NCI-H1092 treated with DMSO at 0.1 percent for 48 hours (cell line): ENCODE measurements around the gene PAK5.
A peak's percentile ranks its signal among the peaks of the same experiment; 100 is the strongest.

Experiments used
- DNase-seq: peaks from one replicate; lab custom pipeline; 2025; lab: John Stamatoyannopoulos, UW

PAK5 gene

GRCh38 chr20:9838378-9839295 is at the start of gene PAK5:
Gene PAK5 (minus strand): TSS chr20:9839076. CDS start chr20:9644328, 194,748 bp downstream.
- peak; percentile 95 for DNase-seq

GRCh38 chr20:9887706-9888105 is 48.8 kb upstream of the PAK5 start:
- no peak for DNase-seq

- no peak for DNase-seq
These were observed 47.4 kb upstream of the PAK5 start for GRCh38 chr20:9886227-9886626.

DNA sequence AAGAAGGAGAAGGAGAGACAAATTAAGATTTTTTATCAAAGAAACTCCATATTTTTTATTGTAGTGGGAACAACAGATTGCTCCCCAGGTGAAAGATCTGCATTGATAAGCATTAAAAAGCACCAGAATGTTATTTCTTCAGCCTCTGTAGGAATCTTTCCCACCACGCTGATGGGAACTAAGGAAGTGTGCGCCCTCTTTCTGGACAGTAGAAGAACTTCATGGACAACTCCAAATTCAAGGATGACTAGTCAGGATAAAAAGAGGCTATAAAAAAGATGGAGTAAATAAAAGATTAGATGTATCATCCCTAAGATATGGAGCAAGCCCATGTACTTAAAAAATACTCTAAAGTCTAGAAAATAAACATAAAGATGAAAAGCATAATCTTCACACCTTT is 45.8 kb upstream of the PAK5 start:
- peak; percentile 18 for DNase-seq

DNA sequence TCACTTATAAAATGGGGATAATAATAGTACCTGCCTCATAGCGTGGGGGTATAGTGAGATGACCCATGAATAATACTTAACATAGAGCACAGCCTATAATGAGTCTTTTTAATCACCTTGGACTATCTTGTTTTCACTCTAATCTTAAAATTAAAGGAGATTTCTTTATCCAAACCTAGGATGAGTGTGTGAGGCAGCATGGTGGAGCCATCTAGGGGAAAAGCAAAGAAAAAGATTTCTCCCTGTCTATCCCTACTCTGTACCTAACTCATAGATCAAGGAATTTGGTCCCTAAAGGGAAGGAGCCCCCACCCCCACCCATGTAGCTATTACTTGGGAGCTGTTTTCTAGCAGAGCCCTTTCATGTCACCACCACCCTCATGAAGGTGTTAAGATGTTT is 45.2 kb upstream of the PAK5 start:
- peak; percentile 34 for DNase-seq

- no peak for DNase-seq
These were observed 39.1 kb upstream of the PAK5 start for GRCh38 chr20:9877932-9878495.

- DNase-seq: no peak
These were observed 28.5 kb upstream of the PAK5 start for GRCh38 chr20:9867196-9867980.

DNA sequence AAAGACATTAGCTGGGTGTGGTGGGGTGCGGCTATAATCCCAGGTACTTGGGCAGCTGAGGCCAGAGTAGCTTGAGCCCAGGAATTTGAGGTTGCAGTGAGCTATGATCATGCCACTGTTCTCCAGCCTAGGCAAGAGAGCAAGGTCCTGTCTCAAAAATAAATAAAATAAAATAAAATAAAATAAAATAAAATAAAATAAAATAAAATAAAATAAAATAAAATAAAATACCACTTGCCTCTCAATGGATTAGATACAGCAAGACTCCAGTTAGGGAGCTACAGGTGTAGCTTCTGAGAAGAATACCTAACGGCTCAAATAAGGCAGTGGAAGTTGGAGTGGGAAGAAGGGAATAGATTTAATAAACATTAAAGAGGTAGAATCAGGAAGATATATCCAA is 13.7 kb upstream of the PAK5 start:
- DNase-seq: no peak

DNA sequence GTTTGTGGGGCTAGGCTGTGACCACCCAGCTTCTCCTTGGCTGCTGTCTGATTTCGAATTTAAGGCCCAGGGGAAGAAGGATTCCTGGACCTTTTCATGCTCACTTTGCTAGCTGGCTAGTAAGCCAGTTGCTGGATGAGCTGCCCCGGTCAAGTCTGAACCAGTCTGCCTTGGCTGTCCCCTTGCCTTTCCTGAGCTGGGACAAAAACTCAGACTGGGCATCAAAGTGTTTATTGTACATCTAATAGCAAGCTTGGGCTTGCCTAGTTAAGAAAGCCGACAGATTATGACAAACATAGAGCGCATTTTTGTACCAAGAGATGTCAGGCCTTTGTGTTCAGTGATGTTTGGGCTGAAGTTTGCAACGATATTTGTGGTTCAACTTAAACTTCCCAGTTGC is 750 bp upstream of the PAK5 start:
- no peak for DNase-seq

DNA sequence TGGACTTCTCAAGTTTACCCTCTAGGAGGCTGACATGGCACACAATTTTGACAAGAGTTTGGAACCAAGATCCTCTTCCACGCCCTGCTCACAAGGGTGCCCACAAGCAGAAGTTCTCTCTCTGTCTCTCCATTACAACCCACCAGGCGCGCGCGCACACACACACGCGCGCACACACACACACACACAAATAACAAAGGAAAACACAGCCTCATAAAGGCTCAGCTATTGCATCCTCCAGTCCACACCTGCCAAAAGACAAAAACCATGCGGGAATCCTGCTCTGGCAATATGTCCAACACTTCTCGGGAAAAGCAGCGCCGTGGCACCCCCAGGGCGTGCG is 870 bp downstream of the PAK5 start:
- peak; percentile 83 for DNase-seq

DNA sequence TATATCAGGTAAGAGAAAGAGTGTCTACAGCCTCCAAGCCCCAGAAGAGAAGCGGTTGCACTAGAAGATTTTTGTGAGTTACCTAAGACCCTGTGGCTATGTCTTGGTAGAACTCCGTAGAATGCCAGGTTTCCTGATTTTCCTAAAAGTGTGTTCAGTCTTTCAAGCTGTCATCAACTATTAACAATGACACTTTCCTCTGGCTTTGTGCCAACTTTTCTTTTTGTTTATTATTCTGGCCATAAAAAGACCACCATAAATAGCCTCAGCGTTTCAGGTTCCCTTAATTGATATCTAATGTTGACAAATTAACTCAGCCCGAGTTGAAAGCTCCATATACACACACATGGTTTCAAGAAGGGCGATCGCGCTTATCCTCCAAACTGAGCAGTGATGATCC is 1.2 kb downstream of the PAK5 start:
- no peak for DNase-seq

DNA sequence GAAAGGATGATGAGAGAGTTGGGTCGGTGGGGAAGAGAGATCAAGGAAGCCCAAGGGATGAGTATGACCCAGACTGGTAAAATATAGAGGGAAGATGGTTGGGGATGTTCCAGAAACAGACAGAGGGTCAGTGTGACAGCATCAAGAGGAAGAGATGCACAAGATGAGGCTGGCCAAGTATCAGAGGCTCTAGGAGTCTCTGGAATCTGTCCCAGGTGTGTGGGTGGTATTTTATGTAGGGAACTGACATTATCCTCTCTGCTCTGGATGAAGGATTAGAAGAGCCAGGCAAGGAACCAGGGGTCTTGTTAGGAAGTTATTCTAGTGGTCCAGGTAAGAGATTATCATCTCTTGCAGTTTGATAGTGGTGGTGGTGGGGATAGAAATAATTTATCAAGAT is 3.6 kb downstream of the PAK5 start:
- no peak for DNase-seq

DNA sequence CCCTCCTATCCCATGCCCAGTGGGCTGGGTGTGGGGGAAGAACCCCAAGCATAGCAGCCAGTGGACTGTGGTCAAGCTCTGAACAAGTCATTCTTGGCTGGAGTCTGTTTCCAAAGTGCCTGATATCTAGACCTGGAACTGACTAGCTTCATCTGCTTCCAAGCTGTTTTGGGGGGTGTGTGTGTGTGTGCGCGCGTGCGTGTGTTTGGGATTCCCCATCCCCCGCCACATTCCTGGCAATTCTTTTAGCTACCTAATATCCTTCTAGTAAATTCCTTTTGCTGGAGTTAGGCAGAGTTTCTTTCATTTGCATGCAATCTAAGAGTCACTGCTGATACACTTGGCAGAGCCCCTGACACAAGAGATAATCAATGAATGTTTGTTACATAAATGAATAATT is 7.8 kb downstream of the PAK5 start:
- no peak for DNase-seq

DNA sequence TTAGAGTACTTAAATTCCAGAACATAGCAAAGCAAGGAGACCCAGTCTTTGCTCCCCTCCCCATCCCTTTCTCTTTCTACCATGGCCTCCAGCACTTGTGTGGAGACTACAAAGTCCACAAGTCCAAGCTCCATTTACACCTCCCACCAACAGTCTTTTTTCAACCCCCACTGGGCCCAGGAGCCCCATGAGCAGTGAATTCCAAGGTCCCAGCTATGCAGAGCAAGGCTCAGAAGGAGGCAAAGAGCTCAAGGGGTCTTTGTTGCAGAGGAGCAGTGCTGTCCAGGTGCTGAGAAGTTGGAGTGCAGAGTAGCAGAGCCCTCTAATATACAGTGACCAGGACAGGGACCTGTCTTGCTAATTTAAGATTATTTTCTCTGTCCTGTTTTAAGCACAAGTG is 9.0 kb downstream of the PAK5 start:
- no peak for DNase-seq

- DNase-seq: no peak
These were observed 21.2 kb downstream of the PAK5 start for GRCh38 chr20:9817654-9818053.

GRCh38 chr20:9815632-9816031 is 23.2 kb downstream of the PAK5 start:
- DNase-seq: no peak

GRCh38 chr20:9810738-9811137 is 28.1 kb downstream of the PAK5 start:
- DNase-seq: no peak

GRCh38 chr20:9809271-9809670 is 29.6 kb downstream of the PAK5 start:
- no peak for DNase-seq

- no peak for DNase-seq
These were observed 30.7 kb downstream of the PAK5 start for GRCh38 chr20:9808166-9808565.

GRCh38 chr20:9807136-9807535 is 31.7 kb downstream of the PAK5 start:
- no peak for DNase-seq

DNA sequence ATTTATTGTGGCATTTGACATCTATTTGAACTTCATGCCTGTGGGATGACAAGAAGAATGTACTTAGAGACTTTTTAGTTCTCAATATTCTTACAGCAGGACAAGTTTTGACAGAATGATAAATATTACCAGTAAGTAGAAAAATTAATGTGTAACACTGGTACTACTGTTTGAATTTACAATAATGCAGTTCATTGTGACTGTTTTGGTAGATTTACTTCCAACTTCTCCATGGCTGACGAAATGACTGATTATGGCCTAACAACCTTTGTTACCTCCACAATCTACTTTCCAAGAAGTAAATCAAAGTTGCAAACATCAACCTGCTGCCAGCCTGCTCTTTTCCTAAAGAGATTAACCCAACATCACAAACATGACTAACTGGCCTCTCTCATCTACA is 38.5 kb downstream of the PAK5 start:
- no peak for DNase-seq

DNA sequence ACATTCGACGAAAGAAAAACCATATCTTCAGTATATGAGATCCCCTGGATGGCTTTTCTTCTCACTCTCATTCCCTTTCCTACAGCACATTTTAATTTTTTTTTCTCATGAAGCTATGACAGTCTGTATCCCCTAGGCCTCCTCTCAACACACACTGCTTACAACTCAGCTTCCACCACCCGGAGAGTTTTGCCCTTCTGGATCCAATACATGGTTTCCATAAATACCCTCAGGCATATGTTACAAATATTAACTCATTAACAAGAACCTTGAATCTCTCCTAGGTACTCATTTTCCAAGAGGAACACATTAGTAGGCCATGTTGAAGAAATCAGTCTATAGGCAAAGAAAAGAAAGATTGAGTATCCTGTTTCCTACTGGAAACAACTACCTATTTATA is 44.0 kb downstream of the PAK5 start:
- DNase-seq: no peak

DNA sequence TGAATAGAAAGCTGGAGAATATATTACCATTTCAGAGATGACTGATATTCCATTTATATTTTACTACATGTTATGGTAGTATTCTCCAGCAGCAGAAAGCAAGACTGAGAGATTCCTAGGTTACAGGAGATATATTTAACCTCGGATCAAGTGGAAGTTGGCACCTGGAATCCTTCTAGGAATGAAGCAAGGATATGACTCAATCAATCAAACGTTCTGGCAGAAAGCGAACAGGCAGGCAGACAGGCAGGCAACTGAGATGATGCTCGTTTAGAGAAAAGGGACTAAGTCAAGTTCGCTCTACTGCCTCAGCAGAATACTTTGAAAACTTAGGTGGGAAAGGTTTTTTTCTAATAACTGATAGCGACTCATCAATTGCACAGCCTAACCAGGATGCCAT is 46.2 kb downstream of the PAK5 start:
- no peak for DNase-seq
